GM13977 (cell line): ENCODE results near the gene CCDC8.

Experiments used
- DNase-seq: peaks from one replicate; pipeline ENCODE4 v3.0.0; 2012; ENCODE audit warnings: low spot score
- CTCF ChIP-seq: IDR thresholded peaks from 2 replicates; pipeline ENCODE4 v1.5.1; 2012; ENCODE audit warnings: mild to moderate bottlenecking, control low read depth; ENCODE audit not compliant: insufficient read depth; ENCODE audit errors: extremely low read depth, missing control alignments
- in situ Hi-C: fragments of 300-500 bp; cut with MboI; formaldehyde crosslinking; loops from one replicate; pipeline ENCODE4 v1.12.0; 2022; ENCODE audit warnings: low sequenced_read_pairs, low pct_unique_long_range_greater_than_20kb, mixed read lengths, inconsistent platforms; ENCODE audit not compliant: unreplicated experiment

The CCDC8 gene

DNA sequence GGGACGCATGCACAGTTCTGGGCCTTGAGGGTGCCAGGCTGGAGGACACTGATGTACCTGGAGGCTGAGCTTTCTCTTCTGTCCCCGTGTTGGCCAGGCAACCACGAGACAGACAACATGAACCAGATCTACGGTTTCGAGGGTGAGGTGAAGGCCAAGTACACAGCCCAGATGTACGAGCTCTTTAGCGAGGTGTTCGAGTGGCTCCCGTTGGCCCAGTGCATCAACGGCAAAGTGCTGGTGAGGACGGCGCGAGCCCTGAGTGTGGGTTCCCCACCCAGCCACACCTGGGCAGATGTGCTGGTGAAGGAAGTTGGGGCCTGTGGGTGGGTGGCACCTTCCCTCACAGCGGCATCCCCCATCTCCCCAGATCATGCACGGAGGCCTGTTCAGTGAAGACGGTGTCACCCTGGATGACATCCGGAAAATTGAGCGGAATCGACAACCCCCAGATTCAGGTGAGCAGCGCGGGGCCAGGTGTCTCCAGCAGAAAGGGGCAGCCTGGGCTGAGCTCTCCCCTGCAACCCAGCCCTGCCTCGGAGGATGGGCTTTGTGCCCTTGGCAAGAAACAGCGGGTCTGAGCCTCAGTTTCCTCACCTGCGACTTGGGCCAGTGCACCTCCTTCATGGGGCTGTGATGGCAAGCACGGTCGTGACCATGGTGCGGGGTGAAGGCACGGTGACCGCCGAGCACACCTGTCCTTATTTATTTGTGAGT lies 26.2 kb downstream of the CCDC8 start:
- in situ Hi-C loops = no loop called here
- no peak for TF ChIP-seq CTCF
- DNase-seq = no peak

DNA sequence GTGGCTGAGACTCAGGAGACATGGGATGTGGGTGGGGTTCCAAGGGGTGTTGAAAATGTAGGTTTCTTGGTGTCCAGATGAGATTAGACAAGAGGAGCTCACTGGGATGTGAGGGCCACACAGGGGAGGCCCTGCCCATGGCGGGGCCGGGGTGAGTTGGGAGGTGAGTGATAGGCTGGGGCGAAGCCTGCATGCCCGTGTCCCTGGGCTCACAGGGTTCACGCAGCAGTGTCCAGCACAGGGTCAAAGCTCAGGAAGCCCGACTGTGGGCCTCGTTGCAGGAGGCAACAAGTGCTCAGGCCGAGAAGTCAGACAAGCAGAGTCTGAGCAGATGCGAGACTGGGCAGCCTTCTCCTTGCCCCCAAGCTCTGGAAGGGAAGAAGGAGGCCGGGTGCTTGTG lies 27.2 kb downstream of the CCDC8 start:
- DNase-seq = no peak
- in situ Hi-C loops = no loop called here
- no peak for TF ChIP-seq CTCF

GRCh38 chr19:46385636-46386035 lies 27.7 kb downstream of the CCDC8 start:
- DNase-seq = no peak
- in situ Hi-C loops = no loop called here
- no peak for TF ChIP-seq CTCF

GRCh38 chr19:46384396-46384795 lies 29.0 kb downstream of the CCDC8 start:
- TF ChIP-seq CTCF = no peak
- DNase-seq = no peak
- in situ Hi-C loops = no loop called here

GRCh38 chr19:46383846-46384245 lies 29.5 kb downstream of the CCDC8 start:
- DNase-seq = no peak
- no peak for TF ChIP-seq CTCF
- in situ Hi-C loops = no loop called here

- DNase-seq = no peak
- in situ Hi-C loops = no loop called here
- no peak for TF ChIP-seq CTCF
Observed at GRCh38 chr19:46383171-46383815, 30.1 kb downstream of the CCDC8 start.
